COLO668 (cell line): Measurements from ENCODE around the gene TEX29.
A peak's percentile ranks its signal among the peaks of the same experiment; 100 is the strongest.

Experiments used
- DNase-seq: peaks from one replicate; lab custom pipeline; 2025; ENCODE audit not compliant: unreplicated experiment; lab: John Stamatoyannopoulos, UW

The TEX29 gene

DNA sequence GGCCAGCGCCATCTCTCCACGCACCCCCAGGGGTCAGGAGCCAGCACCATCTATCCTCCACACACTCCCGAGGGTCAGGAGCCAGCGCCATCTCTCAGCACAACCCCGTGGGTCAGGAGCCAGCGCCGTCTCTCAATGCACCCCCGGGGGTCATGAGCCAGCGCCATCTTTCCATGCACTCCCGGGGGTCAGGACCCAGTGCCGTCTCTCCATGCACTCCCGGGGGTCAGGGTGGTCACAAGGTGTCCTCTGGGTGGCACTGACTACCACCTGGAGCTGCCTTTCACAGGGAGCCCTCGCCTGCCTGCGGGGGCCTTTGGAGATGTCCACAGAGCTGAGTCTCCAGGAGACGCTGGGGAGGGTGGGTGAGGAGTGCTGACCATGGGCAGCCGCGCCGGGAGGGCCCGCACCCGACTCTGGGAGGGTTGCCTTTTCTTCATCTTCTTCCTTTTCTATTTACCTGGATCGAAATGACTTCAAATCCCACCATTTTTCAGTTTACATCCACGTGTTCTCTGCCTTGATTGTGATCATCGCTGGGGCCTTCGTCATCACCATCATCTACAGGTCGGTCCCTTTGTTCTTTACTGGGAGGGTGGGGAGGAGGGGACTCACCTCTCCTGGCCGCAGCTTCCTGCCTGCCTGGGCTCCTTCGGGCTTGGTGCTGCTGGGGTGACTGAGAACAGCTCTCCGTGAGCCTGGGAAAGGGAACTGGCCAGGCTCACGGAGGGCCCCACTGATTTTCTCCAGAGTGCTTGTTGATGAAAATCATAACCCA lies 19.1 kb downstream of the TEX29 start:
- DNase-seq, result no peak

DNA sequence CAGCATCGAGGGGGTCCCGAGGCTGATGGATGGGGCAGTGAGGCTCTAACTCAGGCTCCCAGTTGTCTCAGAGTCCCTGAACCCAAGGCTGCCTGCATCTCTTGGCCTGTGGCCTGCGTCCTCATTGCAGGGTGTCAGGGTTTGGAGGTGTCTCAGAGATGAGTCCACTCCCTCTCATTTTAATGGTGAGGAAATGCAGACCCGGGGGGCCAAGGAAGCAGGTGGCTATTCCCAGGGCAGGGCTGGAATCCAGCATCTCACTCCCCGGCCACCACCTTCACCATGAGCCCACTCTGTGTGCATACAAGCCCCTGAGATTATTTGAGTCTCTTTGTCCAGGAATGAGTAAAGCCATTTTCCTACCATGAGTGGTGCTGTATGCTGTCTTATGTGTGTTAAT lies 21.4 kb downstream of the TEX29 start:
- DNase-seq, result no peak

DNA sequence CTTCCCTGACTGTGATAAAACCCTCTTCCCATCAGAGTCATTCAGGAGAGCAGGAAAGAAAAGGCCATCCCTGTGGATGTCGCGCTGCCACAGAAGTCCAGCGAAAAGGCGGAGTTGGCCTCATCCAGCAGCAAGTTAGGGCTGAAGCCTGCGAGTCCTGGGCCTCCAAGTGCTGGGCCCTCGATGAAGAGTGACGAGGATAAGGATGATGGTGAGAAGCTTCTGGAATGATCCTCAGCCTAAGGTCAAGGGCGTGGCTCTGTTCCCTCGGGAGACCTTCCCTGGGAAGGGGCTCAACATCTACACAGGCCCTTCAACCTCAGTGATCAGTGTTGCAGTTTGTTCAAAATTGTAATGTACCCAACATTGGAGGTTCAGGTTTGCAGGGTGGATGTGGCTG lies 22.3 kb downstream of the TEX29 start:
- no peak for DNase-seq

DNA sequence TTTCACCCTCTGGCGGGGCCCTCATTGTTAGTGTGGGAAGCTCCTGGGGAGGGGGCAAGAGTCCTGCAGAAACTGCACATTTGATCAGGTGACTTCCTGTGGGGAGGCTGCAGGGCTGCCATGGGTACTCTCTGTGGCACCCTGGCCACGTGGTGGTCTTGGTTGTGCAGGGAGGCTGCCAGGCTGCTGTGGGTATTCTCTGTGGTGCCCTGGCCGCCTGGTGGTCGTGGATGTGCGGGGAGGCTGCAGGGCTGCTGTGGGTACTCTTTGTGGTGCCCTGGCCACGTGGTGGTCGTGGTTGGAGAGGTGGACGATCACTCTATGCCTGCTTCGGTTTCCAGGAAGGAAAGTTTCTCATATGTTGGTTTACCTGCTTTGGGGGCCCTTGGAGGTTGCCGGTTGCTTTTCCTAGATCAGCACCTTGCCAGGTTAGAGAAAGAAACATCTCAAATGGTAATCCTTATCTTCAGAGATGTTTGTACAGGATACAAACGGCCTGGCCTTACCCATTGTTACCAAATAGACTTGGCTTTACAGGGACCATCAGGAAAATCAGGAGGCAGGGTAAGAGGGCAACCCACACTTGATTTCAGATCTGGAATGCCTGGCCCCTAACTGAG lies 22.9 kb downstream of the TEX29 start:
- DNase-seq, result no peak

DNA sequence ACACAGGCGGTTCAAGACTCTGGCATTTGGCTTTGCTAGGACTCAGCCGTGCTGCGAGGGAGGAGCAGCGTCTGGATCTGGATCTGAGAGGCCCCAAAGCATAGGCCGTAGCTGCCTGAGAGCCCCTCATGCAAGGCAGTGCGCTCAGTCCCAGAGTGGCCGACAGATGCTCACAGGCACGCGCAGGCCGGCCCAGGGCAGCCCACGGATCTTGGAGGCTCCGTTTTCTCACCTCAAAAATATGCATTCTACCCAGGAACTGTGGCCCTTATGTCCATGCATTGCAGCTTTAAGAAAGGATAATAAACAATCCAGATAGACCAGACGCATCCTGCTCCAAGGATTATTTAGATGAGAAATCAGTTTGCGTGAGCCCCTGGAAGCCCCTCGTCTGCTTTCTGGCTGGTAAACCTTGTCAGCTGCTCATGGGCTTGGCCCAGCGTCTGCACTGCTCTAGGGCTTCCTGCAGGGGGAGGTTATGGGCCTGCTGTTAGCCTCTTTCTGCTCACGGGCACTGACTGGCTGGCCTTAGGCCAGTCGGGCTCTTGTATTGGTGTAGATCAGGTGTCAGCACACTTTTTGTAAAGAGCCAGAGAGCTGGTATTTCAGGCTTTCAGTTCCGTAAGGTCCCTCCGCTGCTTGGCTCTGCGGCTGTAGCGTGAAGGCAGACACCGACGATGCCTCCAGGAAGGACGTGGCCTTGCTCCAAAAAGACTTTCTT lies 24.2 kb downstream of the TEX29 start:
- peak; percentile 42 for DNase-seq

DNA sequence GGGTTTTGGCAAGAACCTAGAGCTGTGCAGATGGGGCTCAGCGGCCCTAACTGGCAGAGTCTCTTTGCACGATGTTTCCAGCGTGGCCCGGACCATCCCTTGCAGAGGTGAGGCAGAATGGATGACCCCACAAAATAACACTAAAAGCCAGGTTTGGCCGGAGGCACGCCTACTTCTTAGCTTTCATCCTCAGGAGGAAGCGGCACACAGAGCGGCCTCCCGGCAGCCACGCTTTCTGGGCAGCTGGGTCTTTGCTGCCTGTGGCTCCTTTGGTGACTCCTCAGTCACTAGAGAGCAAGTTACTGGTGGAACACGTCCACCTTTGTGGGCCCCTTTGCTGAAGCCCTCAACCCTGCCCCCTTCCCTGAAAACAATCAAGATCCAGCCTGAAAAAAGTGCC lies 25.2 kb downstream of the TEX29 start:
- no peak for DNase-seq

DNA sequence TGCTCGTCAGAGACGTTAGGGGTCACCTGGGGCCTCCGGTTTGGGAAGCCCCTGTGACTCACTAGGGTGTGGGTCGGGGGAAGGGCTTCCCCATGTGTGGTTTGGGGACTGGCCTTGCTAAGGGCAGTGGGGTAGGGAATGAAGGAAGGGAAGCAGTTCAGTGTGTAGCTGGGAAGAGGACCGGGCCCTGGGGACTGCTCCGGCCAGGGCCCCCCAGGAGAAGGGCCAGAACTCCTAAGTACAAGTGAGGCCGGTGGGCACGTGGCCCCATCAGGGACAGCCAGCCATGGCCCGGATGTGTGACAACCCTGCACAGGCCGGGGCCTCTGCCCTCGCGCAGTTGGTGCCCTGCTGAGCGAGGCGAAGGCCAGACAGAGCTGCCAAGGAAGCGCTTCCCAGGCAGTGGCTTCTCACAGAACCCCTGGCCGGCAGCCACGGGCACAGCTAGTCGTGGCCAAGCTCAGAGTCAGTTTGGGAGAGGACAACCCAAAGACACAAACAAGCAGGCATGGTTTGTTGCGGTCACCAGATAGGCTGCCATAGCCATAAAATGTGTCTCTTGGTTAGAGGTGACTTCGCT lies 25.7 kb downstream of the TEX29 start:
- no peak for DNase-seq

DNA sequence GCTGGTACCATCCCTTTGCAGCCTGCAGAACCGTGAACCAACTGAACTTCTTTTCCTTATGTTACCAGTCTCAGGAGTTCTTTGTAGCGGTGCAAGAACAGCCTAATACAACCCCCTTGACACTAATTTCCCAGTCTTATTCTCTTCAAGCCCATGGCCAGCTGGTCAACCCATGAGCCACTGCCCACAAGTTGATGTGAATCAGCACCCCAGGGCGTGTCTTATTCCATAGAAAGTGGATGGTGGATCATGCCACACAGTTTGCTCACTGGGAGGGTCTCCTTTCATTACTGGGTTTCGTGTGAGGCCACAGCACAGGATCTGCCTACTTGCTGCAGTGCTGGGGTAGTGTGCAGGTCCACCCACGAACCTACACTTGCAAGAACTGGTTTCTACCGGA lies 27.0 kb downstream of the TEX29 start:
- no peak for DNase-seq

DNA sequence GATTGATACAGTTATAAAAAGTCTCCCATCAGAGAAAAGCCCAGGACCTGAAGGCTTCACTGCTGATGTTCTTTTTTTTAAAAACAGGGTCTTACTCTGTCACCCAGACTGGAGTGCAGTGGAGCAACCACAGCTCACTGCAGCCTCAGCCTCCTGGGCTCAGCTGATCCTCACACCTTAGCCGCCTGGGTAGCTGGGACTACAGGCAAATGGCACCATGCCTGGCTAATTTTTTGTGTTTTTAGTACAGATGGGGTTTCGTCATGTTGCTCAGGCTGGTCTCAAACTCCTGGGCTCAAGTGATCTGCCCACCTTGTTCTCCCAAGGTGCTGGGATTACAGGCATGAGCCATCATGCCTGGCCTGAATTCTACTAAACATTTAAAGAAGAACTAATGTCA lies 33.1 kb downstream of the TEX29 start:
- no peak for DNase-seq

DNA sequence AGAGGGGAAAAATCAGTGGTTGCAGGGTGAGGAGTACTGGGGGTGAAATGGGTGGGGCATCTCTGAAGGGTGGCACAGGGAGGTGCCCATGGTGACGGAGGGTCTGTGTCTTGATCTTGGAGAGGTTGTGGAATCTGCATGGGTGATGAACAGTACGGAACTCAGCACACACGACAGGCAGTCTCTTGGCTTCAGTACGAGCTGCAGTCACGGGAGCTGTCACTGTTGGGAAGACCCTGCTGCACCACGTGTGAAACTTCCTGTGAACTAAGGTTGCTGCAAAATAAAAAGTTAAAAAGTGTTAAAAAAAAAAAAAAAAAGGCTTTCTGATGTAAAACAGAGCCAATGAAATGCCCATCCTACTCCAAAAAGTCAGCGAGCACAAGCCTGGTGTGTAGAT lies 34.3 kb downstream of the TEX29 start:
- no peak for DNase-seq

DNA sequence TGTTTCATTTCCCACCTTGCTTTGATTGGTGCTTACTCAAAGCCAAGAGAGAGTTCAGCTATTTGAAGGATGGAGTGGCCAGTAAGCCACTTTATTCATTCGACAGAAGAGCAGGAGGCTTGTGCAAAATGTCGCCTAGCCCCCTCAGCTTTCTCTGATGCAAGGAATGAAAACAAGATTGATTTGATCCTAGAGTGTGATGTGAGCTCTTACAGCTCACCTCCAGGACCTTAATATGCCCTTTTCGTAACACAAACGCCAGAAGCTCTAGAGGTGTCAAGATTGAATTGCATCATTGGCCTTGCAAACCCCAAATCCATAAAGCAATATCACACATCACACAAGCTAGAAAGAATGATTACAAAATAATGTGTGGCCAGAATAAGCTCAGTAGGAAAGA lies 36.4 kb downstream of the TEX29 start:
- no peak for DNase-seq

DNA sequence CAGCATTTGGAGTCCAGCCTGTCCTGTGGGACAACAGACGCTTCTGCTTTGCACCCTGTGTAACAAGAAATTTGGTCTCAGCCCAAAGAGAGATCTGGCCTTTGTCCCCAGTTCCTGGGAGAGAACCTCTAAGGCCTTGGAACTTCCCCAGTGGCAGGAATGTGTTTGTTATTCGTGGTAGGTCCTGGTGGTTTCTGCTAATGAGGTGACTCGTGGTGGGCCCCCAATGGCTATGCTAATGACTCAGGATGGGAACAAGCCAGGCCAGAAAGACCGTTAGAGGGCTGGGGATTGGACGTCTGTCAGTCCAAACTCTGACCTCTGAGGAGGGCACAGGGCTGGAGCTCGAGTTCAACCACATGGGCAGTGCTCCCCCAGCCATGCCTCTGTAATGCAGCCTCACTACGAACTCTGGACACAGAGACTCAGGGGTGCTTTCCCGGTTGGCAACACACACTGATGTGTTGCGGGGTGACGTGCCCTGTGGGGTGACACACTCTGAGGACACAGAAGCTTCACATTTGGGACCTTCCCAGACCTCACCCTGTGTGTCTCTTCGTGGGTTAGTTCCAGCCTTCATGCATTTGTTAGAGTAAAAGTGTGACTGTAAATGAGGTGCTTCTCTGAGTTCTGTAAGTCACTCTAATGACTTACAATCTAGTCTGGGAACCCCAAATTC lies 38.9 kb downstream of the TEX29 start:
- no peak for DNase-seq

DNA sequence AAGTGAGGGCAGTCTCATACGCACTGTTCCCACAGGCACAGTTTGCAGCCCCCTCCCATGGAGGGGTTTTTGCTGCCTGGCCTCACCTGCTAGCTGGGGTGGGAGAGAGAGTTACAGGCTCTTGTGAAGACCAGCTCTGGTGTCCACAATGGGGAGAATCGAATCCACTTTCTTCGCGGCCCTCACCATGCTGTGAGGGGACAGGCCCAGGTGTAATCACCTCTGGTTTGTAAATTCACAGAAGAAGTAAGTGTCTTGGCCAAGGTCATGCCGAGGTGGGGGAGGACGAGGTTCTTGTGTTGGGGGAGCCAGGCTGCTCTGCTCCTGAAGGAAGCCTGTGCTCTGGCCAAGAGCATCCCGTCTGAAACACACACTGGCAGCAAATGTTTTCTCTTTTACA lies 39.5 kb downstream of the TEX29 start:
- no peak for DNase-seq

DNA sequence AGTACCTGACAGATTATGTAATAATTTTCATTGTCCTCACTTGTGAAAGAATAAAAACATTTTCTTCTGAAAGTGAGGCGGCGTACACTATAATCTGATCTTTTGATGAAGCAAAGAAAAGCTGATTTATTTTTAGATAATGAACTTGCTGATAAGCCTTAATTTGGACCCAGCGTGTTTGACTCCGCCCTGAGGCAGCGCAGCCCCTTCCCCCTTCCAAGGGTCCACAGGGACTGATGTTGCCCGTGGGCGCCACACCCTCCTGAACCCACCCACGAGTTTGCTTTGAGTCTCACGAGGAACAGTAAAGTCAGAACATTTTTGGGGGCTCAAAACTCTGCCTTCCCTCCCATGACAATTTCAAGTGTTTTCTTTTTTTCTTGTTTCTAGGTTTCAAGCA lies 40.0 kb downstream of the TEX29 start:
- DNase-seq, result no peak

DNA sequence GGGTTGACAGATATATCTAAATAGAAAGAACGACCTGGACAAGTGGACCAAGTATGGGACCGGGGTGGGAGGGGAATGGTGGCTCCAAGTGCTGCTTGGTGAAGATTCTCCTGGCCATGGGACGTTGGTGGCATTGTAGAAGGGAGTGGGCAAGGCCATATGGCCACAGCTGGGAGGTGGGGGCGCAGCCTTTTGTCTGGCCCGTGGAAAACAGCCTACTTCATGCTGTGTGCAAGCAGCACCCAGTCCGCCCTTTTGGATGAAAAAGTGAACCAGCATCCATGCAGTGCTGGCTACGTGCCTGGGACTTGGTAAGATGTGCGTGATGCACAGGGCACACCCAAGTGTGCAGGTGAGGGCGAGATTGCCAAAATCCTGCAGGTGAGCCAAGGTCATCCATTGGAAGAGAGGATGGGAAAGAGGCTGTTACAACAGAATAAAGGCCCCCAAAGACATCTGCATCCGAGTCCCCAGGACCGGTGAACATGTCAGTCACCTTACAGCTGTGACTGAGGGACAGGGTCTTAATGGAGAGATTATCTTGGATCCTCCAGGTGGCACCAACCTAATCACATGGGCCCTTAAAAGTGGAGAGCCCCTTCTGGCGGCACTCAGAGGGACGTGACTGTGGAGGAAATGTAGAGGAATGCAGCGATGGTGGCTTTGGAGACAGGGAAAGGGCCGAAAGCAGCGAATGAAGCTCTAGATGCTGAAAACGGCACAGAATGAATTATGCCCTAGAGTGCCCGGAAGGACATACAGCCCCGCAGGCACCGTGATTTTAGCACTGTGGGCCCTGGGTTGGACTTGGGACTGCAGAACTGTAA lies 40.8 kb downstream of the TEX29 start:
- no peak for DNase-seq

DNA sequence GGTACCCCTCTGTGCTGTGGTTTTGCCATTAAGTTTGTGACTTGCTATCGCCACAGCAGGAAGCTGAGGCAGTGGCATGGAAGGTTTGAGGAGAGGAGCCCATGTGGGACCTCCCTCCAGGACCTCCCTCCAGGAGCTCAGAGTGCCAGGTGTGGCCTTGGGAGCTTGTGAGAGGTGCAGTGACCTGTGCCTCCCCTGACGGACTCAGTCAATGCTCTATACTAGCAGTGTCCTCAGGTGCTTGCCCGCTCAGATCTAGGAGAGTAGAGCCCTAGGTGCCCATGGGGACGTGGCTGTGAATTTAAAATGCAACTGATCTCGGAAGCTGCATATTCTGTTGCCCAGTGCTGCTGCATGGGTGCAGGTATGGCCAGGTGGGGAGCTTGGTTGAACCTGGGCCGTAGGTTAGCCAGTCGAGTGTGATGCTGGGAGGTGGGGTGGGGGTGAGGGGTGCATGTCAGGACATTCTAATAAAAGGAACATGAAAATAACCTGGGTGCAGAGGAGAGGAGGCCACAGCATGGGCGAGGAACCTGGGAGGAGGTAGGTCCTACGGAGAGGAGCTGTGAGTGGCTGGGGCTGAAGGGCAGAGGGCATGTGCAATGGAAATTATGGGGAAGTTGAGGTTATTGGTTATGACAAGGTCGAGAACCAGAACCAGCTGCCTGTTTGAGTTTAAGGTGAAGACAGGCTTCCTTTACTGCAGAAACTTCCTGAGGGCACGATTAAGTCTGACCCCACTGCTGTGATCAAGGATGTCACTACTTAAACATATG lies 41.6 kb downstream of the TEX29 start:
- DNase-seq, result no peak

DNA sequence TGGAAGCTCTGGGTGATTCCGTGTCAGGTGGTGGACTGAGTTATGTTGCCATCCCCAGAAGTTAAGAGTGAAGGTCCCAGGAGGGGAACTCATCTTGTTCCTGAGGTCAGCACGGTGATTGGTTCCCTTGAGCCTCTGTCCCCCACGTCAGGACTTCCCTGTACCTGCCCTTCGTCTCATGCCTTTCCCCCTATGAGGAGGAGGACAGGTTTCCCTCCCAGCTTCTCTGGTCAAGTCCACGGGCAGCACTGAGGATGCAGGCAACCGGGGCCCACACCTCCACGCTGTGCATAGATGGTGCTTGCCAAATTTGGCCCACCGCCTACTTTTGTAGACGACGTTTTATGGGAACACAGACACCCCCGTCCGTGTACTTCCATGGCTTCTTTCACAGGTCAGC lies 42.7 kb downstream of the TEX29 start:
- DNase-seq, result no peak

DNA sequence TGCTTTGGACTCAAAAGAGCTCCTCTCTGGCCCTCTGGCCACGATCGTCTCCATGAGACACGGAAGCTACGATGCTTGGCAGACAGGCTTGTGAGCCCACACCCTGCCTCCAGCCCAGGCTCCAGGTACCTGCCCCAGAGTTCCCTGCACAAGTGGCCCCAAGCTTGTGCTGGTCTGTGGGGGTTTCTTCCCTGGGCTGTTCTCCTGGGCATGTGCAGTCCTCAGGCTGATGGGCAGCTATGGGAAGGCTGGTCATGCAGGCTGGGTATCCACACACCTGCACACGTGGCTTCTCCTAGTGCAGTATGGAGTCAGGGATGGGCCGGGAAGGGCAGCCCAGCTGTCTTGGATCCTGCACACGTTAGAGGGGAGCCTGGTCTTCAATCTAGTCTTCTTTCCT lies 43.1 kb downstream of the TEX29 start:
- no peak for DNase-seq

DNA sequence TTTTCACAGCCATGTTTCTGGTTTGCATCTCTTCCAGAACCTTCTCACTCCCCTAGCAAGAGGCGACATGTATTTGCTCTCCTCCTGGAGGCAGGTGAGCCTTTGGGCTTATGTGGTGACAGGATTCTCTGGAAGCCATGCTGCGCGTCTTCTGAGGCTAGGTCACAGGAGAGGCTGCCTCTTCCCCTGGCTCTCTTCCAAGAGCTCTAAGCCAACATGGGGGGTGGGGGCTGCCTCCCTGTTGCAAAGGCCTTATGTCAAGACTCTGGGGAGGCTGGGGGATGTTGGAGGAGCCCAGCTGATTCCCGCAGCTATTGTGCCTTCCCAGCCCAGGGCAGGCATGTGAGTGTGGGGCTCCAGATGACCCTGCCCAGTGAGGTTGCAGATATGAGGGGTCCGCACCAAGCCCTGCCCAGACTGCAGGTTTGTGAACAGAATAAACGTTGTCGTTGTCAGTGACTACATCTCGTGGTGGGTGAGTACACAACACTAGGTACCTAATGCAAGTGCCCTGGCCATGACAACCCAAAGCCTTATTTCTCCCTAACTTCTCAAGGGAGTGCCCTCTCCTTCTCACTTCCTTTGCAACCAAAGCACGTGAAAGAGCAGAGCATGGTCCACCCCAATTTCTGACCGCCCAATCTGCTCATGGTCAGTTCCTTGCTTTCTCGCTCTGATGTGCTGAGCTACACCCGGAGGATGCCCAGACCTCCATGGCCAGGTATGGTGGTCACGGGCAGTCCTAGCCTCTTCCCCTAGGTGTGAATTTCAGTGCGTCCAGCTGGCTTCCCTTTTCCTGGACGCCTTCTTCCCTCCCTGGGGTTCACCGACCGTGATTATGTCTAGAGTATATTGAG lies 44.9 kb downstream of the TEX29 start:
- no peak for DNase-seq
